Measurements from ENCODE around the gene KLHL11. TPM values are rescaled to one million over a fixed set of nuclear protein-coding genes. Genes with fewer than 3 reads are reported as not detected.

KLHL11 gene
- polyA plus RNA-seq, 1 experiment, result 9.3 TPM

DNA sequence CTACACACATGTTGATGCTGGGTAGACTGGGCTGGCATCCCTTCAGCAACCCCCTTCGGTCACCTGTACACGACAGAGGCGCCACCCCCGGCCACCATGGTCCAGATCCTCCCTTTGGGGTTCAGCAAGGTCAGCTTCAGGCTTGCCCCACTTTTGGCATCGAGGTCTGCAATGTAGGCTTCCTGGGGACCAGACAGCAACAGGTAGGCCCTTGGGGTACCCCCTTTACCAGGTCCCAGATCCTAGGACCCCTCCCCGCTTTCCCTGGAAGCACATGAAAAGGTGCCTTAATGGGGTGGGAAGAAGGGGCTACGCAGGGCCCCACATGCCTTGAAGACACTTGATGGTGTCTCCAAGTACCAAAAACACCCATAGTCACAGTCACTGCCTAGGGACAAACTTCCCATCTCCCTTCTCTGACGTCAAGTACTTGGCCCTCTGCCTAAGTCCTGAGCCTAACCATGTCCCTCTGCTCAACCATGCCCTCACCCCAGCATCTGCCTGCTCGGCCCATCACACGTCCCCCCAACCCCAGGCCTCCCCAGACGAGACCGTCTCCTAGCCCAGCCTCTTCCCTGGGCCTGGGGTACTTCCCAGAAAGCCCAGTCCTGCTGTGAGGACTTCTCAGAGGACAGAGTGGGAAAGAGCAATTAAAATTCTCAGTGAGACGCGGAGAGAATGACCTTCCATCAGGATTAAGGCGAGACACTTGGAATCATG lies 41.4 kb upstream of the KLHL11 start:
- Histone ChIP-seq H3K4me3 (ENCODE audit: low read depth, low read length) (no peak overlapping the region), H3K27ac (ENCODE audit: low read depth, low read length) (peak overlapping the region; percentile 65), H3K27me3 (ENCODE audit: control insufficient read depth, insufficient read depth, low read length) (no peaks in the 10 kb centered on the region), H3K9me3 (ENCODE audit: control insufficient read depth, insufficient read depth, low read length) (no peaks in the 10 kb centered on the region)
- POLR2A ChIA-PET, result interaction anchor here (0.7 to 2.6 kb wide), 4 partner anchors 11 to 24 kb away, joined by 4 to 18 read pairs (median 10); partner anchors contain the start of genes ACLY and ODAD4
- TF ChIP-seq, protein P1, sequence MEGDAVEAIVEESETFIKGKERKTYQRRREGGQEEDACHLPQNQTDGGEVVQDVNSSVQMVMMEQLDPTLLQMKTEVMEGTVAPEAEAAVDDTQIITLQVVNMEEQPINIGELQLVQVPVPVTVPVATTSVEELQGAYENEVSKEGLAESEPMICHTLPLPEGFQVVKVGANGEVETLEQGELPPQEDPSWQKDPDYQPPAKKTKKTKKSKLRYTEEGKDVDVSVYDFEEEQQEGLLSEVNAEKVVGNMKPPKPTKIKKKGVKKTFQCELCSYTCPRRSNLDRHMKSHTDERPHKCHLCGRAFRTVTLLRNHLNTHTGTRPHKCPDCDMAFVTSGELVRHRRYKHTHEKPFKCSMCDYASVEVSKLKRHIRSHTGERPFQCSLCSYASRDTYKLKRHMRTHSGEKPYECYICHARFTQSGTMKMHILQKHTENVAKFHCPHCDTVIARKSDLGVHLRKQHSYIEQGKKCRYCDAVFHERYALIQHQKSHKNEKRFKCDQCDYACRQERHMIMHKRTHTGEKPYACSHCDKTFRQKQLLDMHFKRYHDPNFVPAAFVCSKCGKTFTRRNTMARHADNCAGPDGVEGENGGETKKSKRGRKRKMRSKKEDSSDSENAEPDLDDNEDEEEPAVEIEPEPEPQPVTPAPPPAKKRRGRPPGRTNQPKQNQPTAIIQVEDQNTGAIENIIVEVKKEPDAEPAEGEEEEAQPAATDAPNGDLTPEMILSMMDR (IDR thresholded peaks at IDR 0.05; ENCODE audit: low read depth, low read length), result no peak
- CTCF ChIA-PET, result no interaction called here
- DNase-seq (ENCODE audit: low read depth, low spot score), result no peak

DNA sequence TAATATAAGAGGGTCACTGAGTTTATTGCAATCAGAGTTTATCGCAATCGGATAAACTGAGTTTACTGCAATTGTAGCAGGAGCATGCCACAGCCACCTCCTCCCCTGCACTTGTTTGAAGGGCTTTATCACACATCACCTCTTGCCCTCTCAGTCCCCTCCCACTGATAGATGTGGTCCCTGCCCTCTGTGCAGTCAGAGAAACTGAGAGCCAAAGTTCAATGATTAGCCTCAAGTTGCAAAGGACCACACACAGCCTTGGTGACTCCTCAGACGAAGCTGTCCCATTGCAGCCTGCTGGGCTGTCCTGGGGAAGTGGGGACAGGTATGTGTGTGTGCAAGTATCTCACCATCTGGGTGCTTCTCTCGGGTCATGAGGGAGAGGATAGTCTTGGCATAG lies 39.9 kb upstream of the KLHL11 start:
- TF ChIP-seq, protein P1 (IDR thresholded peaks at IDR 0.05; ENCODE audit: low read depth, low read length), result no peak
- ChIA-PET POLR2A (no interaction called here), CTCF (no interaction called here)
- no peak for DNase-seq (ENCODE audit: low read depth, low spot score)
- no peaks in the 10 kb centered on the region for H3K27me3 ChIP-seq (ENCODE audit: control insufficient read depth, insufficient read depth, low read length)
- no peak overlapping the region for H3K4me3 ChIP-seq (ENCODE audit: low read depth, low read length)
- H3K9me3 ChIP-seq (ENCODE audit: control insufficient read depth, insufficient read depth, low read length), result no peaks in the 10 kb centered on the region
- H3K27ac ChIP-seq (ENCODE audit: low read depth, low read length), result no peak overlapping the region

DNA sequence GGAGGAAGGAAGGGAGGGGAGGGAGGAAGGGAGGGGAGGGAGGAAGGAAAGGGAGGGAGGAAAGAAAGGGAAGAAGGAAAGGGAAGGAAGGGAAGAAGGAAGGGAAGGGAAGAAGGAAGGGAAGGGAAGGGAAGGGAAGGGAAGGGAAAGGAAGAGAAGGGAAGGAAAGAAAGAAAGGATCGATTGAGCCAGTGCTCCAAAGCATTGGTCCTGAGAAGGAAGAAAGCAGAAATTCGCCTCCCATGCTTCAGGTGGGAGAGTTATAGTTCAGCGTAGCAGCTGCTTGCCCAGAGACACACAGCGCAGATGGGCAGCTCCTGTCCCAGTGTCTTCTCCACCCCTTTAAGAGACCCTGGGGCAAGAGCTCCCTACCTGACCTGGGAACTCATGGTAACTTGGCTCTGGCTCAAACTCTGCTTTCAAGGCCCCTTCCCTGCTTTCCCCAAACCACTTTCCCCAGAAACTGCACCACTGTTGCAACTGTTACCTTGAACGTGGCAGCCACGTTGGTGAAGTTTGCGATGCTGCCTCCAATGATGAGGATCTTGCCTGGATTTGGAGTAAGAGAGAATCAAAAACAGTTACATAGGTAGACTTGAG lies 39.1 kb upstream of the KLHL11 start:
- Histone ChIP-seq H3K27ac (ENCODE audit: low read depth, low read length) (no peak overlapping the region), H3K4me3 (ENCODE audit: low read depth, low read length) (no peak overlapping the region), H3K9me3 (ENCODE audit: control insufficient read depth, insufficient read depth, low read length) (no peaks in the 10 kb centered on the region), H3K27me3 (ENCODE audit: control insufficient read depth, insufficient read depth, low read length) (no peaks in the 10 kb centered on the region)
- POLR2A ChIA-PET, result interaction anchor here (0.5 kb wide), 1 partner anchor 241 kb away, joined by 3 read pairs; no protein-coding TSS in a partner anchor
- CTCF ChIA-PET, result no interaction called here
- DNase-seq (ENCODE audit: low read depth, low spot score), result no peak
- TF ChIP-seq, protein P1 (IDR thresholded peaks at IDR 0.05; ENCODE audit: low read depth, low read length), result no peak

DNA sequence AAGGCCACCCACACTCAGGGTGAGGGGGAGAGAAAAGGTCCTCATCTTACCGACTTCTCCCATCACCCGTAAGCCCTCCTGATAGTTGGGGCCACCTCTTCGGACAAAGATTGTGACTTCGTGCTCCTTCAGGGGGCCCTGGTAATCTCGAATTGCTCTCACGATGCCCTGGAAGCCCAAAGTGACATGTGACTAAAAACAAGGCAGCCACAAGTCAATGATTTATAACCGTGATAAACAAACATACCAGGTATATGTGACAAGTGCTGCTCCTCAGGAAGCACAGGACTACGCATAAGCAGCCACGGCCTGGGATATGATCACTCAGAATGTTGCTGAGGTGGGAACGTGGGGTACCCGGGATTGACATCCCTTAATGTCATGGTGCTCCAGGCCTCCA lies 36.4 kb upstream of the KLHL11 start:
- no peak overlapping the region for H3K27ac ChIP-seq (ENCODE audit: low read depth, low read length)
- no peak for DNase-seq (ENCODE audit: low read depth, low spot score)
- ChIA-PET POLR2A (interaction anchor here (0.6 kb wide), 1 partner anchor 65 kb away, joined by 4 read pairs; no protein-coding TSS in a partner anchor), CTCF (no interaction called here)
- H3K9me3 ChIP-seq (ENCODE audit: control insufficient read depth, insufficient read depth, low read length), result no peaks in the 10 kb centered on the region
- no peak overlapping the region for H3K4me3 ChIP-seq (ENCODE audit: low read depth, low read length)
- H3K27me3 ChIP-seq (ENCODE audit: control insufficient read depth, insufficient read depth, low read length), result no peaks in the 10 kb centered on the region
- TF ChIP-seq, protein P1 (IDR thresholded peaks at IDR 0.05; ENCODE audit: low read depth, low read length), result no peak

DNA sequence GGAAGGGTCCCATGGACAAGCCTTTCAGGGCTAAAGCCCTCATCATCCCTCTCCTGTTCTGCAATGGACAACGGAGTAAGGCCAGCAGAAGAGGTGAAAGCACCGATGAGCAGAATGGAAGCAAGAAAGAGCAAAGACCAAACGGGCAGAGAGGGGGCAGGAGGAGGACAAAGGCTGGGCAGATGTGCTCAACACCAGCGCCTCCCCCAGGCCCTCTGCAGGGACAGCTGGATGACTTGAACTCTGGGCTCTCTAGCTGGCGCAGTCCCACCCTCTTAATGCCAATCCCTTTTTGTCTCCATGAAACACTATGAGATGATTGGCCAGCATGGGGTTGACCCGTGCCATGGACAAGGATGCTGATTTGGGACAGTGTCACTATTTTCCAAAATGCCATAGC lies 31.5 kb upstream of the KLHL11 start:
- CTCF ChIA-PET, result no interaction called here

More for the DNA sequence above, 31.5 kb upstream of the KLHL11 start:
- Histone ChIP-seq H3K4me3 (ENCODE audit: low read depth, low read length) (no peak overlapping the region), H3K27ac (ENCODE audit: low read depth, low read length) (no peak overlapping the region), H3K27me3 (ENCODE audit: control insufficient read depth, insufficient read depth, low read length) (no peaks in the 10 kb centered on the region), H3K9me3 (ENCODE audit: control insufficient read depth, insufficient read depth, low read length) (no peaks in the 10 kb centered on the region)
- TF ChIP-seq, protein P1 (IDR thresholded peaks at IDR 0.05; ENCODE audit: low read depth, low read length), result no peak
- POLR2A ChIA-PET, result no interaction called here
- no peak for DNase-seq (ENCODE audit: low read depth, low spot score)

Data from AG04450 (cell line).